ENCODE measurements around the gene PIK3R4.

The PIK3R4 gene

GRCh38 chr3:130692455-130692854 lies 54.2 kb downstream of the PIK3R4 start:
- DNase-seq, result no peak
- intact Hi-C loops (cut with DNase I), result no loop called here

- intact Hi-C loops (cut with DNase I), result no loop called here
- no peak for DNase-seq
Observed at GRCh38 chr3:130688697-130689470, 57.7 kb downstream of the PIK3R4 start.

GRCh38 chr3:130688015-130688688 lies 58.5 kb downstream of the PIK3R4 start:
- intact Hi-C loops (cut with DNase I), result no loop called here
- no peak for DNase-seq

- DNase-seq, result no peak
- intact Hi-C loops (cut with DNase I), result no loop called here
Observed at GRCh38 chr3:130687327-130687726, 59.3 kb downstream of the PIK3R4 start.

- intact Hi-C loops (cut with DNase I), result no loop called here
- DNase-seq, result no peak
Observed at GRCh38 chr3:130686833-130687232, 59.8 kb downstream of the PIK3R4 start.

GRCh38 chr3:130682131-130682530 lies 64.5 kb downstream of the PIK3R4 start:
- no peak for DNase-seq
- intact Hi-C loops (cut with DNase I), result no loop called here

GRCh38 chr3:130679218-130679617 lies 67.4 kb downstream of the PIK3R4 start:
- no peak for DNase-seq
- intact Hi-C loops (cut with DNase I), result no loop called here

- no peak for DNase-seq
- intact Hi-C loops (cut with DNase I), result no loop called here
Observed at GRCh38 chr3:130677343-130677742, 69.3 kb downstream of the PIK3R4 start.

GRCh38 chr3:130671545-130672312 lies 74.9 kb downstream of the PIK3R4 start:
- no peak for DNase-seq
- intact Hi-C loops (cut with DNase I), result no loop called here

- intact Hi-C loops (cut with DNase I), result no loop called here
- no peak for DNase-seq
Observed at GRCh38 chr3:130669740-130670139, 76.9 kb downstream of the PIK3R4 start.

- no peak for DNase-seq
- intact Hi-C loops (cut with DNase I), result no loop called here
Observed at GRCh38 chr3:130663092-130663491, 83.5 kb downstream of the PIK3R4 start.

GRCh38 chr3:130662501-130662996 lies 84.1 kb downstream of the PIK3R4 start:
- intact Hi-C loops (cut with DNase I), result no loop called here
- no peak for DNase-seq

GRCh38 chr3:130661140-130661891 lies 85.3 kb downstream of the PIK3R4 start:
- DNase-seq, result no peak
- intact Hi-C loops (cut with DNase I), result no loop called here

- intact Hi-C loops (cut with DNase I), result no loop called here
- DNase-seq, result no peak
Observed at GRCh38 chr3:130659911-130660310, 86.7 kb downstream of the PIK3R4 start.

- DNase-seq, result no peak
- intact Hi-C loops (cut with DNase I), result no loop called here
Observed at GRCh38 chr3:130658678-130659077, 88.0 kb downstream of the PIK3R4 start.

GRCh38 chr3:130656627-130657026 lies 90.0 kb downstream of the PIK3R4 start:
- intact Hi-C loops (cut with DNase I), result no loop called here
- DNase-seq, result no peak

GRCh38 chr3:130654921-130655320 lies 91.7 kb downstream of the PIK3R4 start:
- no peak for DNase-seq
- intact Hi-C loops (cut with DNase I), result no loop called here

GRCh38 chr3:130654091-130654490 lies 92.5 kb downstream of the PIK3R4 start:
- no peak for DNase-seq
- intact Hi-C loops (cut with DNase I), result no loop called here

GRCh38 chr3:130649061-130649654 lies 97.5 kb downstream of the PIK3R4 start:
- peak in 5 of 10 donors; percentile 7 to 89 (median 74) for DNase-seq
- intact Hi-C loops (cut with DNase I), result no loop called here

- intact Hi-C loops (cut with DNase I), result no loop called here
- no peak for DNase-seq
Observed at GRCh38 chr3:130648293-130648692, 98.3 kb downstream of the PIK3R4 start.
